OCI-LY3 (cell line): ENCODE measurements around the gene WDFY4.

Experiments
- CTCF ChIP-seq: fragments of 200-600, 300-600 bp; sonication (generic); IDR thresholded peaks from 2 replicates; pipeline ENCODE4 v1.5.1; 2014; ENCODE audit warnings: antibody characterized with exemption, low read length, low read depth
- EZH2phosphoT487 ChIP-seq: fragments of 200-600 bp; shearing (Covaris generic); IDR thresholded peaks from 2 replicates; pipeline ENCODE4 v1.6.1; 2018; ENCODE audit warnings: antibody characterized with exemption, mixed run types, low read depth

- no peak for TF ChIP-seq CTCF
- no peak for TF ChIP-seq EZH2phosphoT487
Measured at GRCh38 chr10:48835781-48836180, 151.1 kb downstream of the WDFY4 start.
